ENCODE results near the gene SAYSD1.

- TF ChIP-seq CTCF (IDR thresholded peaks at IDR 0.05; ENCODE audit: poor library complexity) = no peak
- TF ChIP-seq EZH2phosphoT487 (IDR thresholded peaks at IDR 0.05; ENCODE audit: low read depth, severe bottlenecking, unreplicated experiment) = no peak
- no peak for TF ChIP-seq EZH2 (IDR thresholded peaks at IDR 0.05; ENCODE audit: borderline replicate concordance)
Observed at GRCh38 chr6:39073471-39074355, 41.3 kb downstream of the SAYSD1 start.

Data from hepatocyte (in vitro differentiated cells).